HepG2 (cell line): ENCODE measurements around the gene SYMPK. TPM values are rescaled to one million over a fixed set of nuclear protein-coding genes. Genes with fewer than 3 reads are reported as not detected.

Experiments used
- EEA1 ChIP-seq: sonication (generic); formaldehyde crosslinking; IDR thresholded peaks from 2 replicates; pipeline ENCODE4 v1.5.1; 2020; ENCODE audit warnings: mild to moderate bottlenecking, missing genetic modification reagents, borderline replicate concordance
- PCBP2 ChIP-seq: fragments of 200-400 bp; formaldehyde crosslinking; optimal IDR thresholded peaks from 2 replicates; pipeline ENCODE3; 2018; ENCODE audit warnings: low read length, low read depth; ENCODE audit not compliant: poor library complexity, severe bottlenecking
- POLR2AphosphoS2 ChIP-seq: IDR thresholded peaks from 2 replicates; pipeline ENCODE4 v1.6.1; 2011; ENCODE audit warnings: low read depth, low read length, improper control_type of control experiment
- SALL1 ChIP-seq: sonication (generic); formaldehyde crosslinking; IDR thresholded peaks from 2 replicates; pipeline ENCODE4 v1.8.0; 2022; ENCODE audit warnings: mild to moderate bottlenecking, missing genetic modification reagents
- ZBTB38 ChIP-seq: sonication (generic); formaldehyde crosslinking; IDR thresholded peaks from 2 replicates; pipeline ENCODE4 v1.5.1; 2020; ENCODE audit warnings: mild to moderate bottlenecking, missing genetic modification reagents
- ZNF841 ChIP-seq: sonication (generic); formaldehyde crosslinking; IDR thresholded peaks from 2 replicates; pipeline ENCODE4 v1.8.1; 2023; ENCODE audit warnings: missing genetic modification reagents, borderline replicate concordance
- polyA plus RNA-seq, 8 experiments: library from polyadenylated mRNA; depleted of rRNA in 3 of 8; stranded (reverse) in 7 of 8; unstranded in 1 of 8; fragments of >200 nt; fragmentation: Illumina TruSeq in 4 of 8; extraction: Trizol in 4 of 8; gene quantifications; 2 replicates each; pipeline versions ENCODE4 v1.2.1 to v1.2.3, GENCODE V29; 2011 to 2016; ENCODE audit warnings: low read depth in 4 of 8, missing spikeins in 1 of 8, mixed read lengths in 1 of 8; ENCODE audit not compliant: insufficient read depth in 1 of 8
- total RNA-seq, 5 experiments: library from RNA; depleted of rRNA; stranded (reverse); fragments of >200 nt; fragmentation: Illumina TruSeq; extraction: Trizol; gene quantifications; 2 replicates each; pipeline ENCODE4 v1.2.3, GENCODE V29; 2016; ENCODE audit warnings: low read depth in 1 of 5
- TF ChIP-seq, protein P1 (sequence below): sonication (generic); formaldehyde crosslinking; IDR thresholded peaks from 2 replicates; pipeline ENCODE4 v1.5.0; 2020; ENCODE audit warnings: mild to moderate bottlenecking, missing genetic modification reagents
- TF ChIP-seq, protein P2 (sequence below), 2 experiments: IDR thresholded peaks; 2 replicates each; pipeline ENCODE4 v1.6.1; 2011 to 2012; ENCODE audit warnings: low read length in 2 of 2, borderline replicate concordance in 1 of 2, low read depth in 1 of 2, mild to moderate bottlenecking in 1 of 2, moderate library complexity in 1 of 2
- TF ChIP-seq, protein P3 (sequence below): sonication (generic); formaldehyde crosslinking; IDR thresholded peaks from 2 replicates; pipeline ENCODE4 v1.5.1; 2020; ENCODE audit warnings: mild to moderate bottlenecking, moderate library complexity, missing genetic modification reagents
- TF ChIP-seq, protein P4 (sequence below): conservative IDR thresholded peaks from 2 replicates; pipeline ENCODE4 v1.6.1; 2018; ENCODE audit warnings: missing genetic modification reagents
- TF ChIP-seq, protein P5 (sequence below): sonication (generic); formaldehyde crosslinking; IDR thresholded peaks from 2 replicates; pipeline ENCODE4 v1.4.0; 2020; ENCODE audit warnings: missing genetic modification reagents
- TF ChIP-seq, protein P6 (sequence below): sonication (generic); formaldehyde crosslinking; IDR thresholded peaks from 2 replicates; pipeline ENCODE4 v1.4.0; 2020; ENCODE audit warnings: missing genetic modification reagents, low read depth, mild to moderate bottlenecking, borderline replicate concordance

The SYMPK gene
- total and polyA plus RNA-seq, 2 of the 13 experiments (the other 11 are each of a cell fraction or from before 2014, with no cell fraction given): 21.9 to 55.7 TPM

DNA sequence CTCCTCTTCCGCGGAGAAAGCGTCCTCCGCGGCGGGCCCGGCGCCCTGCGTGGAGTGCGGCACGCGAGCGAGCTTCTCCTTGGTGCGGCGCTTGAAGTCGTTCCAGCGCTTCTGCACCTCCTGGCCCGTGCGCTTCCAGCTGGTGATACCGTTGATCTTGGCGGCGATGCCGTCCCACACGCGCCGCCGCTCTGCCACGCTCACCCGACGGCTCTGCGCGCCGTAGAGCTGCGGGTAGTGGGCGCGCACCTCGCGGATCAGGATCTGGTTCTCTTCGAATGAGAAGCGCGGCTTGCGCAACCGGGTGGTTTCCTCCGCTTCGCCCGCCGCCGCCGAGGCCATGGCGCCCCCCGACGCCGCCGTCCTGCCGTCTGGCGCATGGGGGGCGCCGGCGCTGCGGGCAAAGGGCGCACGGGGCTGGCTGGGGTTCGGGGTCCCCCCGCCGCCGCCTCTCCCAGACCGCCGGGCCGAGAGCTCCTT, 38.5 kb upstream of the SYMPK start (continued):
- TF ChIP-seq, protein P1, sequence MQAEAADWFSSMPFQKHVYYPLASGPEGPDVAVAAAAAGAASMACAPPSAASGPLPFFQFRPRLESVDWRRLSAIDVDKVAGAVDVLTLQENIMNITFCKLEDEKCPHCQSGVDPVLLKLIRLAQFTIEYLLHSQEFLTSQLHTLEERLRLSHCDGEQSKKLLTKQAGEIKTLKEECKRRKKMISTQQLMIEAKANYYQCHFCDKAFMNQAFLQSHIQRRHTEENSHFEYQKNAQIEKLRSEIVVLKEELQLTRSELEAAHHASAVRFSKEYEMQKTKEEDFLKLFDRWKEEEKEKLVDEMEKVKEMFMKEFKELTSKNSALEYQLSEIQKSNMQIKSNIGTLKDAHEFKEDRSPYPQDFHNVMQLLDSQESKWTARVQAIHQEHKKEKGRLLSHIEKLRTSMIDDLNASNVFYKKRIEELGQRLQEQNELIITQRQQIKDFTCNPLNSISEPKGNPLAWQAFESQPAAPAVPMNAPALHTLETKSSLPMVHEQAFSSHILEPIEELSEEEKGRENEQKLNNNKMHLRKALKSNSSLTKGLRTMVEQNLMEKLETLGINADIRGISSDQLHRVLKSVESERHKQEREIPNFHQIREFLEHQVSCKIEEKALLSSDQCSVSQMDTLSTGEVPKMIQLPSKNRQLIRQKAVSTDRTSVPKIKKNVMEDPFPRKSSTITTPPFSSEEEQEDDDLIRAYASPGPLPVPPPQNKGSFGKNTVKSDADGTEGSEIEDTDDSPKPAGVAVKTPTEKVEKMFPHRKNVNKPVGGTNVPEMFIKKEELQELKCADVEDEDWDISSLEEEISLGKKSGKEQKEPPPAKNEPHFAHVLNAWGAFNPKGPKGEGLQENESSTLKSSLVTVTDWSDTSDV (CRISPR knock-in tag): no peak
- no peak for TF ChIP-seq EEA1 (CRISPR knock-in tag)
- TF ChIP-seq, protein P2, sequence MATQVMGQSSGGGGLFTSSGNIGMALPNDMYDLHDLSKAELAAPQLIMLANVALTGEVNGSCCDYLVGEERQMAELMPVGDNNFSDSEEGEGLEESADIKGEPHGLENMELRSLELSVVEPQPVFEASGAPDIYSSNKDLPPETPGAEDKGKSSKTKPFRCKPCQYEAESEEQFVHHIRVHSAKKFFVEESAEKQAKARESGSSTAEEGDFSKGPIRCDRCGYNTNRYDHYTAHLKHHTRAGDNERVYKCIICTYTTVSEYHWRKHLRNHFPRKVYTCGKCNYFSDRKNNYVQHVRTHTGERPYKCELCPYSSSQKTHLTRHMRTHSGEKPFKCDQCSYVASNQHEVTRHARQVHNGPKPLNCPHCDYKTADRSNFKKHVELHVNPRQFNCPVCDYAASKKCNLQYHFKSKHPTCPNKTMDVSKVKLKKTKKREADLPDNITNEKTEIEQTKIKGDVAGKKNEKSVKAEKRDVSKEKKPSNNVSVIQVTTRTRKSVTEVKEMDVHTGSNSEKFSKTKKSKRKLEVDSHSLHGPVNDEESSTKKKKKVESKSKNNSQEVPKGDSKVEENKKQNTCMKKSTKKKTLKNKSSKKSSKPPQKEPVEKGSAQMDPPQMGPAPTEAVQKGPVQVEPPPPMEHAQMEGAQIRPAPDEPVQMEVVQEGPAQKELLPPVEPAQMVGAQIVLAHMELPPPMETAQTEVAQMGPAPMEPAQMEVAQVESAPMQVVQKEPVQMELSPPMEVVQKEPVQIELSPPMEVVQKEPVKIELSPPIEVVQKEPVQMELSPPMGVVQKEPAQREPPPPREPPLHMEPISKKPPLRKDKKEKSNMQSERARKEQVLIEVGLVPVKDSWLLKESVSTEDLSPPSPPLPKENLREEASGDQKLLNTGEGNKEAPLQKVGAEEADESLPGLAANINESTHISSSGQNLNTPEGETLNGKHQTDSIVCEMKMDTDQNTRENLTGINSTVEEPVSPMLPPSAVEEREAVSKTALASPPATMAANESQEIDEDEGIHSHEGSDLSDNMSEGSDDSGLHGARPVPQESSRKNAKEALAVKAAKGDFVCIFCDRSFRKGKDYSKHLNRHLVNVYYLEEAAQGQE (IDR thresholded peaks at IDR 0.05; ENCODE audit: borderline replicate concordance in 1 of 2, low read depth in 1 of 2, low read length in 2 of 2): no peak
- TF ChIP-seq, protein P3, sequence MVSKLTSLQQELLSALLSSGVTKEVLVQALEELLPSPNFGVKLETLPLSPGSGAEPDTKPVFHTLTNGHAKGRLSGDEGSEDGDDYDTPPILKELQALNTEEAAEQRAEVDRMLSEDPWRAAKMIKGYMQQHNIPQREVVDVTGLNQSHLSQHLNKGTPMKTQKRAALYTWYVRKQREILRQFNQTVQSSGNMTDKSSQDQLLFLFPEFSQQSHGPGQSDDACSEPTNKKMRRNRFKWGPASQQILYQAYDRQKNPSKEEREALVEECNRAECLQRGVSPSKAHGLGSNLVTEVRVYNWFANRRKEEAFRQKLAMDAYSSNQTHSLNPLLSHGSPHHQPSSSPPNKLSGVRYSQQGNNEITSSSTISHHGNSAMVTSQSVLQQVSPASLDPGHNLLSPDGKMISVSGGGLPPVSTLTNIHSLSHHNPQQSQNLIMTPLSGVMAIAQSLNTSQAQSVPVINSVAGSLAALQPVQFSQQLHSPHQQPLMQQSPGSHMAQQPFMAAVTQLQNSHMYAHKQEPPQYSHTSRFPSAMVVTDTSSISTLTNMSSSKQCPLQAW (CRISPR knock-in tag): no peak
- TF ChIP-seq, protein P4, sequence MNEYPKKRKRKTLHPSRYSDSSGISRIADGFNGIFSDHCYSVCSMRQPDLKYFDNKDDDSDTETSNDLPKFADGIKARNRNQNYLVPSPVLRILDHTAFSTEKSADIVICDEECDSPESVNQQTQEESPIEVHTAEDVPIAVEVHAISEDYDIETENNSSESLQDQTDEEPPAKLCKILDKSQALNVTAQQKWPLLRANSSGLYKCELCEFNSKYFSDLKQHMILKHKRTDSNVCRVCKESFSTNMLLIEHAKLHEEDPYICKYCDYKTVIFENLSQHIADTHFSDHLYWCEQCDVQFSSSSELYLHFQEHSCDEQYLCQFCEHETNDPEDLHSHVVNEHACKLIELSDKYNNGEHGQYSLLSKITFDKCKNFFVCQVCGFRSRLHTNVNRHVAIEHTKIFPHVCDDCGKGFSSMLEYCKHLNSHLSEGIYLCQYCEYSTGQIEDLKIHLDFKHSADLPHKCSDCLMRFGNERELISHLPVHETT (CRISPR knock-in tag): 0 out of 2 replicates have a peak, but pooled peaks have one; percentile 14
- no peak for TF ChIP-seq ZNF841 (CRISPR knock-in tag)
- no peak for TF ChIP-seq POLR2AphosphoS2
- peak; percentile 69 for TF ChIP-seq SALL1
- TF ChIP-seq, protein P5, sequence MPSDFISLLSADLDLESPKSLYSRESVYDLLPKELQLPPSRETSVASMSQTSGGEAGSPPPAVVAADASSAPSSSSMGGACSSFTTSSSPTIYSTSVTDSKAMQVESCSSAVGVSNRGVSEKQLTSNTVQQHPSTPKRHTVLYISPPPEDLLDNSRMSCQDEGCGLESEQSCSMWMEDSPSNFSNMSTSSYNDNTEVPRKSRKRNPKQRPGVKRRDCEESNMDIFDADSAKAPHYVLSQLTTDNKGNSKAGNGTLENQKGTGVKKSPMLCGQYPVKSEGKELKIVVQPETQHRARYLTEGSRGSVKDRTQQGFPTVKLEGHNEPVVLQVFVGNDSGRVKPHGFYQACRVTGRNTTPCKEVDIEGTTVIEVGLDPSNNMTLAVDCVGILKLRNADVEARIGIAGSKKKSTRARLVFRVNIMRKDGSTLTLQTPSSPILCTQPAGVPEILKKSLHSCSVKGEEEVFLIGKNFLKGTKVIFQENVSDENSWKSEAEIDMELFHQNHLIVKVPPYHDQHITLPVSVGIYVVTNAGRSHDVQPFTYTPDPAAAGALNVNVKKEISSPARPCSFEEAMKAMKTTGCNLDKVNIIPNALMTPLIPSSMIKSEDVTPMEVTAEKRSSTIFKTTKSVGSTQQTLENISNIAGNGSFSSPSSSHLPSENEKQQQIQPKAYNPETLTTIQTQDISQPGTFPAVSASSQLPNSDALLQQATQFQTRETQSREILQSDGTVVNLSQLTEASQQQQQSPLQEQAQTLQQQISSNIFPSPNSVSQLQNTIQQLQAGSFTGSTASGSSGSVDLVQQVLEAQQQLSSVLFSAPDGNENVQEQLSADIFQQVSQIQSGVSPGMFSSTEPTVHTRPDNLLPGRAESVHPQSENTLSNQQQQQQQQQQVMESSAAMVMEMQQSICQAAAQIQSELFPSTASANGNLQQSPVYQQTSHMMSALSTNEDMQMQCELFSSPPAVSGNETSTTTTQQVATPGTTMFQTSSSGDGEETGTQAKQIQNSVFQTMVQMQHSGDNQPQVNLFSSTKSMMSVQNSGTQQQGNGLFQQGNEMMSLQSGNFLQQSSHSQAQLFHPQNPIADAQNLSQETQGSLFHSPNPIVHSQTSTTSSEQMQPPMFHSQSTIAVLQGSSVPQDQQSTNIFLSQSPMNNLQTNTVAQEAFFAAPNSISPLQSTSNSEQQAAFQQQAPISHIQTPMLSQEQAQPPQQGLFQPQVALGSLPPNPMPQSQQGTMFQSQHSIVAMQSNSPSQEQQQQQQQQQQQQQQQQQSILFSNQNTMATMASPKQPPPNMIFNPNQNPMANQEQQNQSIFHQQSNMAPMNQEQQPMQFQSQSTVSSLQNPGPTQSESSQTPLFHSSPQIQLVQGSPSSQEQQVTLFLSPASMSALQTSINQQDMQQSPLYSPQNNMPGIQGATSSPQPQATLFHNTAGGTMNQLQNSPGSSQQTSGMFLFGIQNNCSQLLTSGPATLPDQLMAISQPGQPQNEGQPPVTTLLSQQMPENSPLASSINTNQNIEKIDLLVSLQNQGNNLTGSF: 0 out of 2 replicates have a peak, but pooled peaks have one; percentile 46
- TF ChIP-seq ZBTB38 (CRISPR knock-in tag): peak; percentile 92
- TF ChIP-seq, protein P6, sequence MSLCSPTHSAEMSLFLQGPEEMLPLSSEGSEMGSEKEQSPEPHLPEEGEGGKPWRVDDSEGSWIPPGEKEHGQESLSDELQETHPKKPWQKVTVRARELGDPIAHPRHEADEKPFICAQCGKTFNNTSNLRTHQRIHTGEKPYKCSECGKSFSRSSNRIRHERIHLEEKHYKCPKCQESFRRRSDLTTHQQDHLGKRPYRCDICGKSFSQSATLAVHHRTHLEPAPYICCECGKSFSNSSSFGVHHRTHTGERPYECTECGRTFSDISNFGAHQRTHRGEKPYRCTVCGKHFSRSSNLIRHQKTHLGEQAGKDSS (CRISPR knock-in tag): no peak; the same call in 1 of the 2 replicates
- no peak for TF ChIP-seq PCBP2
